ENCODE data around the gene RHCG.

The RHCG gene

DNA sequence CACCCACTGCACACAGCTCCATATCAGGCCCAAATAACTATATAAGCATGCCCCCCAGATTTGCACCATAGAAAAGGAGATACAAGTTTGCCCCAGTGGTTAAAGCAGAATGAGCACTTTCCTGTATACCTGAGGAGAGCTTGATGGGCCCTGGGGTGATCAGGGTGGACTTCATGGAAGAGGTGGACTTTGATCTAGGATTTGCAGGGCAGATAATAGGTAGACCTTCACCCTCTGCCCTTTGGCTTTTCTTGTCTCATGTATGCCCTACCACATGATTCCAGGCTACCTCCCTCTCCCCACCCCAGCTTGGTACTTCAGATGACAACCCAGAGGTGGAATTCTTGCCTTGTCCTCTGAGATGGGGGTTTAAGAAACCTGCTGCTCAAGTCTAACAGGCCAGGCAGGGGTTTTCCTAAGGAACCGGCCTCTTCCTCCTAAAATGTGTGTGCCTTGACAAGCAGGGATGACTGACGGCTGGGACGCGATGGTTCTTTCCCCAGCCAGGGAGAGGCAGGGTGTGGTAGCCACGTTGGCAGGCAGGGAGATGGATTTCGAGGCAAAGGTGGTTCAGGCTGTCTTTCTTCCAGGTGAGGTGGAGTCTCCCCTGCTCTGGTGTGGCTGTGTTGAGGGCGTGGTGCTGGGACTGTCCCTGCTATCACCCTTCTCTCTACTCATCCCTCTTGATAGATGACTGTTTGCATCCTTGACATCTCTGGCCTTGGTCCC, 6.6 kb upstream of the RHCG start:
- DNase-seq (ENCODE audit: low read depth in 2 of 2) = no peak

DNA sequence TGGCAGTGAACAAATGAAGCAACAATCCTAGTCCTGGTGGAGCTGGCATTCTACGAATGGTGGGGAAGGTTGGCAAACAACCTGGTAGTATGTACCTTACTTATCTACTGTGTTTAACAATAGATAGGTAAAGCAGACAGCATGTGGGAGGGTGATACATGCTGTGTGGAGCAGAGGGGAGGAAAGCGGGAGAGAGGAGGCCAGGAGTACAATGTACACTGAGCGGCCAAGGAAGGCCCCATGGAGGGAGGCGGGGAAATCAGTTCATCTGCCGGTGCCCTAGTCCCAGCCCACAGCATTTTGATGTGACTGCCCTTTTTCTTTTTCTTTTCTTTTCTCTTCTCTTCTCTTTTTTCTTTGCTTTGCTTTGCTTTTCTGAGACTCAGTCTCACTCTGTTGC, 5.3 kb upstream of the RHCG start:
- no peak for DNase-seq (ENCODE audit: low read depth in 2 of 2)

DNA sequence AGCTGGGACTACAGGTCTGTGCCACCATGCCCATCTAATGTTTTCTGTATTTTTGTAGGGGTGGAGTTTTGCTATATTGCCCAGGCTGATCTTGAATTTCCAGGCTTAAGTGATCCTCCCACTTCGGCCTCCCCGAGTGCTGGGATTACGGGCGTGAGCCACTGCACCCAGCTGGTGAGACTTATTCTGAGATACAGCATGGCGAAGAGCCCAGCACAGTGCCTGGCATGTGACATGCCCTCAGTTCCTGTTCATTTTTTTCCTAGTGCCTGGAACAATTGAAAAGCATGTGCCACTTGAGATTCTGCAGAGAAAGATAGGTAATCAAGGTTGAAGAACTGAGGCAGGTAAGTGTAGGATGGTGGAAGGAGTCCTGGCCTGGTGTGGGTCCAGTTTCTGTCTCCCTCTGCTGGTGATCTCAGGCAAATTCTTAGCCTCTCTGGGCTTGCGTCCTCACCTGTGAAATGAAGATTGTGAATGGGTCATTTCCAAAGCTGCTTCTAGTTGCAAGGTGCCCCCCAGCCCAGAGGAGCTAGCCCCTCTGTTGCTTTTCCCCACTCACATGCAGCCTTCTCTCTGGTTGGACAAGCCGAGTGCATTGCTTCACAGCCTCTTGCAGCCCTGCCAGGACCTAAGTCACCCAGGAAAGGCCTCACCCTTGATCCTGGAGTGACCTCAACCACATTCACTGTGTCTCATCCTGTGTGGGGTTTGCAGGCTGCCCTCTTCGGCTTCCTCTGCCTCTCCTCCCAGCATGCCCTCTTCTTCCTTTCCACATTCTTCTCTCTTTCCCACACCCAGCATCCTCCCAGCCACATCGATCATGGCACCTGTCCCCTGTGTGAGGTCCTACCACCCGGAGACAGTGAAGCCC, 4.3 kb upstream of the RHCG start:
- no peak for DNase-seq (ENCODE audit: low read depth in 2 of 2)

DNA sequence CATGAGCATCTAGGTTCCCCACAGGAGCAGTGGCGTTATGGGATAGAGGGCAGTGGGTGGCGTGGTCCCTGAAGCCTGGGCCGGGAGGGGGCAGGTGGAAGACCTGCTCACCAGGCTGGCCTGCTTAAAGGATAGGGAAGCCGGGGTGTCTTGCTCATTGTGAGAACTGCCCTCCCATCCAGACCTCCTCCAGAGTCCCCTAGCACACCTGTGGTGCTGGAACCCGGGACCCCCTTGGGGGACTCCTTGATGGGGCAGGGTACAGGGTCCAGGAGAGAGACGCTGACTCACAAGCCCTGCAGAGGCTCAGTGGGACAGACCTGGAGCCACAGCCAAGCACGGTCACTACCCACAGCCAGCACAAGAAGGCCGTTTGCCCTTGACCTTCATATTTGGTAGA, 2.8 kb upstream of the RHCG start:
- no peak for DNase-seq (ENCODE audit: low read depth in 2 of 2)

- no peak for DNase-seq (ENCODE audit: low read depth in 2 of 2)
Measured at GRCh38 chr15:89498574-89498906, 2.2 kb upstream of the RHCG start.

GRCh38 chr15:89497231-89497630, 848 bp upstream of the RHCG start:
- no peak for DNase-seq (ENCODE audit: low read depth in 2 of 2)

GRCh38 chr15:89495638-89496145, 691 bp downstream of the RHCG start:
- no peak for DNase-seq (ENCODE audit: low read depth in 2 of 2)

- no peak for DNase-seq (ENCODE audit: low read depth in 2 of 2)
Measured at GRCh38 chr15:89494941-89495637, 1.3 kb downstream of the RHCG start.

- DNase-seq (ENCODE audit: low read depth in 2 of 2) = no peak
Measured at GRCh38 chr15:89494031-89494430, 2.4 kb downstream of the RHCG start.

GRCh38 chr15:89492934-89493631, 3.3 kb downstream of the RHCG start:
- no peak for DNase-seq (ENCODE audit: low read depth in 2 of 2)

DNA sequence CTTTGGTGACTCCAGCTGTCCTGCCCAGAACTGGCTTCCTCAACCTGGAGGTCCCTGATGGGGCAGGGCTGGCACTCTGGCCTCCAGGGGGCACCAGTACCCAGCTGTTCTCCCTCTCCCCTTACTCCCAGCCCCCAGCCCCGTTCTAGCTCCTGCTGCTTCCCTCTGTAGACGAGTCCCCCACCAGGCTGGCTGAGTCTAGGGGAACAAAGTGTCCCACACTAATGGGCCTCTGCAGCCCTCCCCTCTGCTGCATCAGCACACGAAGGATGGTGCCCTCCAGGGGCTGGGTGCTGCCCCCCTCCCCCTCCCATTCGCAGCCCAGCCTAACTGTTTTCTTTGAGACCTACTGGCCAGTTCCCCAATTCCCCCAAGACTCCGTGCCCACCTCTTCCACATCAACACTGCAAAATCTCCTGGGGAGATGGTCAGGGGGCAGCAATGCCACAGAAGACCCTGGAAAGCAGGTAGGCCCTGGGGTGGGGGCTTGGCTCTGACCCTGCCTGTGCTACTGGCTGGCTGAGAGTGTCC, 4.2 kb downstream of the RHCG start:
- no peak for DNase-seq (ENCODE audit: low read depth in 2 of 2)

DNA sequence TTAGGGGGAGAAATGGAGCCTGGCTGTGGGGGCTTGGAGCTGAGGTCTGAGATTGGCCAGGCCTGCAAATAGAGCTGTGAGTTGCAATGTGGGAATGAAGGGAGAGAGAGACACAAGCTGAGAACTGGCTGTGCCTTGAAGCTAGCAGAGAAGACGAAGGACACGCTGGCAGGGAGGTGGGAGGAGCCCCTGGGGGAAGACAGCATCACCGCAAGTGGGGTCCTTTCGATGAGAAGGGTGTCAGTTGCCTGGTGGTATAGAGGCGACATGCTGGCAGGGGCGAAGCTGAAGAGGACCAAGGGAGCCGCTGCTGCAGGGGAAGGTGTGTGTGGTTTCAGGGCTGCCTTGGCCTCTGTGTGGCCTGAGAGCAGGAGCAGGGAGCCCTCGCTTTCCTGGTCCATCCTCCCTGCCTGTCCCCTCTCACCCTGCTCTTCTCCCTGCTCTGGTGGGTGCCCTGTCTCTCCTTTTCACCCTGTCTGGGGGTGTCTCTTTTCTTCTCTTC, 5.5 kb downstream of the RHCG start:
- DNase-seq (ENCODE audit: low read depth in 2 of 2) = no peak

DNA sequence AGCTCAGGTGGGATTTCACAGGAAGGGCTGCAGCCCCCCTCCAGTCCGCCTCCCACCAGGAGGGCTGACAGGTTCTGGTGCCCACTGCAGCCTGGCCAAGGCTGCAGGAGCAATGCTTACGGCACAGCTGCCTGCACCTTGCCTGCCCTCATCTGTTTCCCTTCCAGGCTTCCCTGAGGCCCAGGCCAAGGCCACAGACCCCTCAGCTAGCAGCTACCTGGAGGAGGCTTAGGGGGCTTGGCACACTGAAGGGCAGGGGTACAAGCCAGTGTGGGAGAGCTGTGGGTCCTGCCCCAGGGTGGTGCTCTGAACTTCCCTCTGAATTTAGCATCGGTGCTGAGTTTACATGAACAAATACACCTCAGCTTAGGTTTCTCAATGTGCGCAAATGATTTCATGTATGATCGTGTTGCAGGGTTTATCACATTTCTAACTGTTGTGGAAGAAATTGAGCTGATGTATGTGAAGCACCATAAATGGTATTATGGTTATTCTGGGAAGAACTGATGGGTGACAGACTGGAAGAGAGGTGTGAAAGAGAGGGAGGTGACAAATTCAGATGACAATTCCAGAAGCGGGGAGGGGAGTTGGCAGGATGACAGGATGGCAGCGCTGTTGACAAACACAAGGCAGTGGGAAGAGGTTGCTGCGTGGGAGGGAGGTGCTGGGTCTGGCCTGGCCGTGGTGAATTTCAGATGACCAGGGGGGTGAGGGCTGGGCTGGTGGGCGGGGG, 6.1 kb downstream of the RHCG start:
- no peak for DNase-seq (ENCODE audit: low read depth in 2 of 2)

DNA sequence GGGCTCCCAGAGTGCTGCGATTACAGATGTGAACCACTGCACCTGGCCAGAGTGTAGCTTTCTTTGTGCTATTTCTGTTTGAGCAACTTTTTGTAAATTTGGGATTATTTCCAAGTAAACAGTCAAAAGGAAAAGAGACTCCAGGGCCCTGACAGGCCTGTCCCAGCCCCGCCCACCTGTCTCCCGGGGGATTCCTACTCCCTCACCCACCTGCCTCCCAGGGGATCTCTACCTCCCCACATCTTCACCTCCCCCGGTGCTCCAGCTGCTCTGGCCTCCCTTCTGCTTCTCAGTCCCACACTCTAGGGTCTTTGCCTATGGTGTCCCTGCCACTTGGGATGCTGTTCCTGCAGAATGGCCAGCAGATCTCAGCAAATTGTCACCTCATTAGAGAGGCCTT, 7.0 kb downstream of the RHCG start:
- DNase-seq (ENCODE audit: low read depth in 2 of 2) = no peak

- no peak for DNase-seq (ENCODE audit: low read depth in 2 of 2)
Measured at GRCh38 chr15:89487791-89488190, 8.6 kb downstream of the RHCG start.

- DNase-seq (ENCODE audit: low read depth in 2 of 2) = peak in 1 of 2 donors; percentile 27
Measured at GRCh38 chr15:89486726-89487050, 9.7 kb downstream of the RHCG start.

DNA sequence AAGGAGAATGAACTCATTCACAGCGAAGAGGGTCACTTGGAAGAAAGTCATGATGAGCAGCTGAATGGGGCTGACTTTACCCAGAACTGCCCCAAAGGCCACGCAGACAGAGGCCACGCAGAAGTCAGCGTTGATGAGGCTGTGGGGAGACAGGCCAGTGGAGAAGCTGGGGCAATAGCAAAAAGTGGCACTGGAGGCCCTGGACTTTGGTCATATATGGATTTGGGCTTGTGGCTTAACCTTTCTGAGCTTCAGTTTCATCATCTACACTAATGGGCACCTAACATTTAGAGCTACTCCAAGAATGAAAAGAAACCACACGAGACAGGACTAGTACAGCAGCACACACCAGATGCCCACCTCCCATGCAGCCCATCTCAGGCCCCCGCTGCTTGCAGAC, 13.3 kb downstream of the RHCG start:
- no peak for DNase-seq (ENCODE audit: low read depth in 2 of 2)

- DNase-seq (ENCODE audit: low read depth in 2 of 2) = no peak
Measured at GRCh38 chr15:89482139-89482538, 14.2 kb downstream of the RHCG start.

DNA sequence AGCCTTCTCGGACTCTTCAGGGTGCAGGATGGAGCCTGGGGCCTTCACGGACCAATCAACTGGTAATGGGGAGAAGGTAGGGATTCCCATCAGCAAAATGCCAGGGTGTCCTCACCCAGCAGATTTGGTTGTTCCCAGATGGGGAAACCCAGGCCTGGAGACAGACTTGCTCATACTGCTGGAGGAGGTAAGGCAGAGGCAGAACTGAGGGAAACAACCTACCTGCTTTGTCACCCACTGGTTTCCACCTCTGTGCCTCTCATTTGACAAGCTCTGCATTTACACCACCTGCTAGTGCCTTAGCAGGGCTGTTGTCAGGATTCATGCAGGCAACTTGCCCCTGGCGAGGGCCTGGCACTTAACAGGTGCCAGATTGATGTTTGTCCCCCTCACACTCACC, 15.9 kb downstream of the RHCG start:
- DNase-seq (ENCODE audit: low read depth in 2 of 2) = no peak

GRCh38 chr15:89479173-89479572, 17.2 kb downstream of the RHCG start:
- no peak for DNase-seq (ENCODE audit: low read depth in 2 of 2)

Data from stimulated activated CD8-positive, alpha-beta memory T cell treated with anti-CD3 and anti-CD28 coated beads, Interleukin-15, amount 100 ng/mL, for 4 hours (primary cell).